HG03571 (cell line): Measurements from ENCODE around the gene ANKRD27.
"Not testable (repeated sequence)": the region's sequence is repeated elsewhere in the genome, so short reads cannot be mapped to it uniquely, and the experiment has no call there.

Experiments
- ATAC-seq: cut with Tn5 transposase; IDR thresholded peaks from one replicate; pipeline ENCODE4 v1.9.1; 2021; ENCODE audit not compliant: unreplicated experiment

Gene ANKRD27

DNA sequence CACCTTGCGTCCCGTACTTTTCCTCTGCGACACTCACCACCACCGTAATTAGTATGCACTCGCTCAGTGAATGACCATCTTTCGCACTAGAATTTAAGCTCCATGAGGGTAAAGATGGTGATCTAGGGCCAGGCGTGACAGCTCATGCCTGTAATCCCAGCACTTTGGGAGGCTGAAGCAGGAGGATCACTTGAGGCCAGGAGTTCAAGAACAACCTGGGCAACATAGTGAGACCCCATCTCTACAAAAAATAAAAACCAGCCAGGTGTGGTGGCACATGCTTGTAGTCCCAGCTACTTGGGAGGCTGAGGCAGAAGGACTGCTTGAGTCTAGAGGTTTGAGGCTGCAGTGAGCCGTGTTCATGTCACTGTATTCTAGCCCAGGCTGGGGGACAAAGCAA lies 18.6 kb downstream of the ANKRD27 start:
- ATAC-seq = not testable (repeated sequence)

DNA sequence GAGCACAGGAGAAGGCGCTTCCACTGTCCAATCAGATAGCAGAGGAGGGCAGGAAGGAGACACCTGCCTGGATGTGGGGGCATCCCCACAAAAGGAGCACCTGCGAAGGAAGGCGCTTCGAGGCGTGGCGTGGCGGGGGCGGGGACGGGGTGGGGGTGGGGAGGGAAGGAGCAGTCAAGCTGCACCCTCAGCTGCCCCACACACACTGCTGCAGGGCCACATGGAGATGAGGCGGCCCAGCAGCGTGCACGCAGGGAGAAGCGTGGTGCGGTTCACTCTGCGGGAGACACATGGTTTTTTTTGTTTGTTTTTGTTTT lies 21.4 kb downstream of the ANKRD27 start:
- ATAC-seq = no peak

DNA sequence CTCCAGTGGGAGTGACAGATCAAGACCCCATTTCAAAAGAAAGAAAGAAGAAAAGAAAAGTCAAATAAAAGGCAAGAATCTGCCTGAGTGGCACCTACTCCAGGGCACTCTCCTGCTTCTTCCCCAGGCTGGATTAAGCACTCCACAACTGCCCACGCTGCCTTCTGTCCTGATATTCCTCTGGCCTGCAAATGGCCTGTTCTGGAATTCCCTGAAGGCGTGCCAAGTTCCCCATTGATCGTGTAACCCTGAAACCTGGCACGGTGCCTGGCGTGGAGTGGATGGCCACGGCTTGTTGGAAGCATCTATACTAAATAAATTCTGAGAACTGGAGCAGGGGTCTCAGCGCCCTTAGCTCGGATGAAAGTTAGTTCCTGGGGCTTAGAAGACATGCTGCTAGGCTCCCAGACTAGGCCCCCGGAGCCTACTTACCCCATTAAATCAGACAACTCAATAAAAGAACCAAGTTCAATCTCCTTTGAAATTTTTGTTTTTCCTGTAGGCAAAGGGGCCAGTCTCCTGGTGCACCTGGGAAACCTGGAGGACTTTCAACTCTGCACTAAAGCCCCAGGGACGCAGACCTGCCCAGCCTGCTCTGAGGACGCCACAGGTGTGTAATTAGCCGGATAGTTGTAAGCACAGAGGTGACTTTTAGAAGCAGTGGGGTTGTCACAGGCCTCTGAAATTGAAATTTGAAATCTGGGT lies 21.9 kb downstream of the ANKRD27 start:
- ATAC-seq = no peak

DNA sequence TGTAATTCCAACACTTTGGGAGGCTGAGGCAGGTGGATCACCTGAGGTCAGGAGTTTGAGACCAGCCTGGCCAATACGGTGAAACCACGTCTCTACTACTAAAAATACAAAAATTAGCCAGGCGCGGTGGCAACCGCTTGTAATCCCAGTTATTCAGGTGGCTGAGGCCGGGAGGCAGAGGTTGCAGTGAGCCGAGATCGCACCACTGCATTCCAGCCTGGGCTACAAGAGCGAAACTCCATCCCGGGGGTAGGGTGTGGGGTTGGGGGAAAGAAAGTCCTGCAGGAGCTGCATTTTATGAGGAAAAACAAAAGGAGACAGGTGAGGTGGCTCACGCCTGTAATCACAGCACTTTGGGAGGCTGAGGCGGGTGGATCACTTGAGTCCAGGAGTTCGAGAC lies 22.6 kb downstream of the ANKRD27 start:
- not testable (repeated sequence) for ATAC-seq

DNA sequence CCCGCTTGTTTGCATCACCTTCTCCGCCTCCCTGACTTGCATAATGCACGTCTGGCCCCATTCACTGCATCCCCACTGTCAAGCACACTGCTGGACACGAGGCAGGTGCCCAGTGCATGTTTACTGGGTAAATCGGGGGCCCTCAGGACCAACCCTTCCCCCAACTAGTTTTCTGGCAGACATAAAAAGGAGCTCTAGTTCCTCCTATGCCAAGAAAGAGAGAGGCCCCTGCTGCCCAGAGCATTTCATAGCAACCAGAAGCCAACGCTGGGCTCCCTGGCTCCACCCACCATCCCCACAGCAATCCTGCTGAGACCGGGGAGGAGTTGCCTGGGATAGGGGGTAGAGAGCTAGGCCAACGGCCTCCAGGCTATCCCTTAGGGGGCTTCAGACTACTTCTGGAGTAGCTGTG lies 23.2 kb downstream of the ANKRD27 start:
- no peak for ATAC-seq

DNA sequence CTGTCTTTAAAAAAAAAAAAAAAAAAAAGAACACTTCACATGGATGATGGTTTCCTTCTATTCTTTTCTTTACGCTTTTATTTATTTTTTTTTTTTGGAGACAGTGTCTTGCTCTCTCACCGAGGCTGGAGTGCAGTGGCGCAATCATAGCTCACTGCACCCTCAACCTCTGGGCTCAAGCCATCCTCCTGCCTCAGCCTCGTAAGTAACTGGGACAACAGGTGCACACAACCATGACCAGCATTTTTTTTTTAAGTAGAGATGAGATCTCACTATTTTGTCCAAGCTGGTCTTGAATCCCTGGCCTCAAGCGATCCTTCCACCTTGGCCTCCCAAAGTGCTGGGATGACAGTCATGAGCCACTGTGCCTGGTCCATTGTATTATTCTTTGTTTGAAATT lies 24.3 kb downstream of the ANKRD27 start:
- no peak for ATAC-seq

DNA sequence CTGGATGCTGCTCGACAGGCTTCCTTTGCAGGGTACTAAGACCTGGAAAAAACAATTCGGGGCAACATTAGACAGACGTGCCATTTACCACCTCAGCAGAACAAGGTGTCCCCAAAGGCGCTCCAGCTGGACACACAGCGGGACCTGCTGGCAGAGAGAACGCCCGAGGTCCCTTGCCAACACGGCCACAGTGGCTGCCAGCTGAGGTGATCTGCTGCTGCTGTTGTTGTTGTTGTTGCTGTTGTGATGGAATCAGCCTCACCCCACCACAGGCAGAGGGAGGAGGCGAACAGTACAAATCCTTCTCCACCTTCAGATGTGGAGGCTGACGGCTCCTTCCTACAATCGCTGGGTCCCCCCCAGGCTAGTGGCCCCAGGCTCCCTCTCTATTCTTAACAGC lies 25.2 kb downstream of the ANKRD27 start:
- ATAC-seq = no peak

DNA sequence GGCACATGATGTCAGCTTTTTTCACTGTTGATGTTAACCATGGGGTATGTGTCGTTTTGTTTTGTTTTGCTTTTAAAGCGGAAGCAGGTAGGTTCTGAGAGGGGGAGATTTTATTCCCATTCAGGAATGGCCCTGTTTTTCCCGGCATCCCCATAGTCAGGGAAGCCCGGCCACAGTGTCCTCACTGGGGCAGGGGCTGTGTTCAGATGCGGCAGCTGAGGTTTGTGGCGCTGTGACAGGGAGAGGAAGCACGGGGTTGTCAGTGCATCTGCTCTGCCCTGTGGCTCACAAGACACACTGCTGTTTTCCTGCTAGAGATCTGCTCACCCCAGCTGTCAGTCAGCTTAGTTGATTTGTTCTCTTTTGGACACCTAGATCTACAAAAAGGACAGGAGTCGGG lies 27.6 kb downstream of the ANKRD27 start:
- no peak for ATAC-seq

DNA sequence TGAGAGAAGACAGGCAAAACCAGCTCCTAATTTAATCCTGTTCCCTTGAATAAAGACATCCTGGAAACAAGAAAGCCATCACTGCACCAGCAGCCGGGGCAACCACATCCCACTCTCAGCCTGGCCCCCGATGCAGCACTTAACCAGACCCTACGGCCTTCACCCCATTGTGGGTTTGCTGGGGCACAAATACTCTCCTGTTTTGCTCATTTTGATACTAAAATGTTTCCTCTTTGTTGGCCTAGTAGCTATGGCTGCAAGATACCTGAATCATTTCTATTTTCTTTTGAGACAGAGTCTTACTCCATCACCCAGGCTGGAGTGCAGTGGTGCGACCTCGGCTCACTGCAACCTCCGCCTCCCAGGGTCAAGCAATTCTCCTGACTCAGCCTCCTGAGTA lies 28.4 kb downstream of the ANKRD27 start:
- ATAC-seq = no peak

DNA sequence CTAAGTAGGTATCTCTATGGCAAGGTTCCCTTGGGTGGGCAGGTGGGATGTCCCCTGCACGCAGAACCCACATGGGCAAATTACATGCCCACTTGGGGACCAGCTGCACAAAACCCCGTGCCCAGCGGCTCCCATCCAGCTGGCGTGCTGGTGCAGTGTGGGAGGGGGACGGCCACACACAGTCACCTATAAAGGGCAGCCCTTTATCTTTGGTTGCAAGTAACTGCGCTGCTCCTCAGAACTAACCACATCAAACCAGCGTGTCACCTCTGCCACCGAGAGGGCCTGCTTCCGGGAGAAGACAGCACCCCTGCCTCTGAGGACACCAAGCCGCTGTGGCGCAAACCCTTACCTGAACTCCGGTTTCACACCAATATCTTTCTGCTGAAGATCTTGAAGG lies 32.2 kb downstream of the ANKRD27 start:
- ATAC-seq = no peak

DNA sequence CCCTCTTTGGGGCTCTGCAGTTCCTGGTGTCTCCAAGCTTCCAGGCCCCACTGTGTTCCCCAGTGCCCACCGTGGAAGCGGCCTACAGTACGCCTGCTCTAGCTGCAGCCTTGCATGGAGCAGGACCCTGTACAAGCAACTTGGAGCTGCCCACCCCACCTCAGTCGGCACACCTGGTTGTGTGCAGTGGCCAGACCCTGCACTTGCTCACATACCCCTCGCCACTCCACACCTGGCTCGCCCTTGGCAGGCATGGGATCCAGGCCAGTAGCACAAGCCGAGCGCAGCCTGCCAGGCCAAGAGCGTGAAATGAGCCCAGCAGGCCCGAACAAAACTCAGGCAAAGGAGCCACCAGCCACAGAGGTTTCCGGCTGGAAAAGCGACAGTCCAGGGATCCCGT lies 36.4 kb downstream of the ANKRD27 start:
- ATAC-seq = no peak

DNA sequence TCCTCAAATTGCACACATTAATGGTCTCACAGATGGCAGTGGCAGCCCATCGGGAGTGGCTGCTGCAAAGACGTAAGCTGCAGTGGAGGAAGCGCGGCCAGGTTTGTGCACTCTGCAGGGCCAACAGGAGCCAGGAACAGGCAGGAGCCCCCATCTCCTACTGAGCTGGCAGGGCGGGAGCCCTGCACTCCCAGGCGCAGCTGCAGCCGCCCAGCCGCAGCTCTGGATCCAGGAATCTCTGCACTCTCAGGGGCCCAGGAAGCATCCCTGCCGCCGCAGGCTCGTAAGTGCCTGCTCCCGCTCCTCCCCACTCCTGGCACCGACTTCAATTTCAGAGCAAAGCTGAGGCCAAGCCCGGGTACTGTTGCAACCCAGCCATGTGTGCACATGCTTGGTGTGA lies 37.5 kb downstream of the ANKRD27 start:
- no peak for ATAC-seq

DNA sequence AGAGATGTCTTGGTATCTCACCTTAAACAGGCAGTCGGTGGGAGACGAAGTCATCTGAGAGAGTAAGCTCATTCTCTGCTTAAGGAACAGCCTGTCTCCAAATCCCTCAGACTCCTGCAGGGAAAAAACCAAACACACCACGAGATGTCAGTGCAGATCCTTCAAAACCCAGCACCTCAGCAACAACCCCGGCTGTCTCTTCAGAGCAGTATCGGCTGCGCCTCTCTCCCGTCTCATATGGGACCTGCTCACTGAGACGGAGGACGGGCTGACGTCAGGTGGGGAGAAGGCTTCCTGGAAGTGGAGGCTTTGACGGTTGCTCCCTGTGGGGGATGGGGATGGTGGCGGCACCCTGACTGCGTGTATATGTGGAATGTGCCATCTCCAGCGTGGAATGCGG lies 43.6 kb downstream of the ANKRD27 start:
- no peak for ATAC-seq

DNA sequence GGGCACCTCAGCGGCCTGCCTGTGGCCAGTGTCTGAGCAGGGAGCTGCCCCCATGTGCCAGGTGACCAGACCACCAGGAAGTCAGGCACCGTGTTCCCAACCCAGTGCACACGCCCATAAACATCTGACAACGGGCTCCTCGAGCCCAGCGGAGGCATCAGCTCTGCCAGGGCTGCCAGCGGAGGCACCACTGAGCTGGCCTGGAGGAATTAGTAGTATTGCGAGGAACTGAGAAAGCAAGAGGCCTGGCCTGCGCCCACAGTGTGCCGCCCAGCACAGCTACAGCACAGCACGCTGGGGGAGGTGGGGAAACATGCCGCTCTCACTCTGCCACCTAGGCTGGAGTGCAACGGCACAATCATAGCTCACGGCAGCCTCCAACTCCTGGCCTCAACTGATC lies 44.6 kb downstream of the ANKRD27 start:
- no peak for ATAC-seq

DNA sequence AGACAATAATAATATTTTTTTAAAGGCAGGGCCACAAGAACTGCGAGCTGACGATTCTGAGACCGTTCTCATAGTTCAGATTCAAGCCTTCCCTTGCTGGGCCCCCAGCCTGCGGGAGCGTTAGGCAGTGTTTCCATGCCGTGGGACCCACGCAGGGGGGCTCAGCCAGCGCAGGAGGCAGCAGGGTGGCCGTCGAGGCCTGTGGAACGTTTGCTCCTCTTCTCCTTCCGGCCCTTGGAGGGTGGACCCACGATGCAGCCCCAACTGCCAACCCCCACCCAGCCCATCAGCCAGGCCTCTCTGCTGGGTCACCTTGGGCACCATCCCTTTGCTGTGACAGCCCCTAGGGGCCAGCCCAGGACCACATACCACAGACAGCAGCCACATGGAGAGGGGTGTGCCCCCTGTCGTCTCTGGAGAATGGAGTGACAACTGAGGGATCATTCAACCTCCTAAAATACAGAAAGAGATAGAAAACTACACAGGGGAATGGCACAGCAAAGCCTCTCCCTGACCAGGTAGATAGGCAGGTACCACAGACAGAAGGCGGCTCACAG lies 47.2 kb downstream of the ANKRD27 start:
- ATAC-seq = no peak

DNA sequence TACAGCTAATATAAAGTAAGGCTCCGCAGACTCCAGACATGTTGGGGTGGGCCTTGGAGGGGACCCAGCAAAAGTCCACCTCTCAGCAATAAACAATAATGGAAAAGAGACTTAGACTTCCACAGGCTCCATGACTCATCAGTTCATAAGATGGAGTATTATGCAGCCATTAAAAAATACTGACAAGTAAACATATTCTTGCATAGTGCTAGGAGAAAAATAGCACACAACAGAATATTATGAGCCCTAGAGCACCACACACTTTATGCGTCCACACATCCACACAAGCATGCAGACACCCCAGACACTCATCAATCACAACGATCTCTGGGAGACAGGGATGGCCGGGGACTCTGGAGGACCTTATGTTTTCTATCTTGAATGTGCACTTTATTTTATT lies 48.0 kb downstream of the ANKRD27 start:
- ATAC-seq = no peak

DNA sequence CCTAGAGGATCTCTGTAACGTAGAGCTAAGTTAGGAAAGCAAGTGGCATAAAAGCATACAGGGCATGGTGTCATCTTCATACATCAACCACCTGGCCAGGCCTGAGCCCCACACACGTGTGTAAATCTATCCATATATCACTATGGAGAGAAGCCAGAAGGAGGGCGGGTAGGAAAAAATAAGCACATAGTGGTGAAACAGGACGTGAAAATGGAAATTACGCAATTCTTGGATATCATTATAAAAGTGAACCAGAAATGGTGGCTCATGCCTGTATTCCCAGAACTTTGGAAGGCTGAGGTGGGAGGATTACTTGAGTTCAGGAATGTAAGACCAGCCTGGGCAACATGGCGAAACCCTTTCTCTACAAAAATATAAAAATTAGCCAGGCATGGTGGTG lies 50.6 kb downstream of the ANKRD27 start:
- no peak for ATAC-seq

DNA sequence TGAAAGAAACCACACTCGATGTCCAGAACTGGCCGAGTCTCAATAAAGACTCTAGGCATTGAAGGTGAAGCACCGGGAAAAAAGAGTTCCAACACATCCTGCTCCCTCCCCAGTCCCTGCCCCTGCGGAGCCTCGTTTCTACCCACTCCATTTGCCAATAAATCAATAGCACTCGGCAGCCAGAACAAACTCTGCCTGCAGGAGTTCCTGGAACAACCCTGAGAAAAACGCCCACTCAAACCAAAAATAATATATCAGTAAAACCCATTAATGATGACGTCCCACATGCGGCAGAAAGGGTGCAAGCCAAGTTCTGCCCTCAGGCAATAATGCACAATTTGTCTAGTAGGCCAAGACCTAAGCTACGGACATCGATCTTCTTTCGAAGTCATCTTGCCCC lies 53.0 kb downstream of the ANKRD27 start:
- no peak for ATAC-seq

DNA sequence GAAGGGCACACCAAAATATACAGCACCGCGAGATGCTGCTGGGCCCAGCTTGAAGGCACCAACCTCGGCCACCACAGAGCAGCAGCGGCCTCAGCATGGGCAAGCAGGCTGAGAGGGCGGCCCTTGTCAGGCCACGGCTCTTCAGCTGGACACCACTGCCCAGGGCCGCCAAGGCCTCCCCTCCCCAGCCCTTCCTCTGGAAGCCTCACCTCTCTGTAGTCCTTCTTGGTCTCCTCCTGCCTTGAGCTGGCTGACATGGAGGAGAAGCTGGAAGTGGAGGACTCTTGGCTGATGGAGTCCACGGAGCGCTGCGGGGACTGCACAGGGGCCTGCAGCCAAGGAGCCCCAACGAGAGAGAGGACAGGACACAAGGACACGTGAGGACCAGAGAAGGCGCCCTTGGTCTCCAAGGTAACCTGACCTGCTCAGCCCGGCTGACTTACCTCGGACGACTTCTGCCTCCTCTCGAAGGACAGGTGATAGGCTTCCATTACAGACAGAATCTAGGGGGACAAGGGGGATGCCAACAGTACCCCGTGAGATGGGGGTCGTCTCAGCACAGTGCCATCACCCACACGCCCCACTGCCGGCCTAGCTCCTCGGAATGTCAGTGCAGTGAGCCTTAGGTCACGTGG lies 55.8 kb downstream of the ANKRD27 start:
- no peak for ATAC-seq

DNA sequence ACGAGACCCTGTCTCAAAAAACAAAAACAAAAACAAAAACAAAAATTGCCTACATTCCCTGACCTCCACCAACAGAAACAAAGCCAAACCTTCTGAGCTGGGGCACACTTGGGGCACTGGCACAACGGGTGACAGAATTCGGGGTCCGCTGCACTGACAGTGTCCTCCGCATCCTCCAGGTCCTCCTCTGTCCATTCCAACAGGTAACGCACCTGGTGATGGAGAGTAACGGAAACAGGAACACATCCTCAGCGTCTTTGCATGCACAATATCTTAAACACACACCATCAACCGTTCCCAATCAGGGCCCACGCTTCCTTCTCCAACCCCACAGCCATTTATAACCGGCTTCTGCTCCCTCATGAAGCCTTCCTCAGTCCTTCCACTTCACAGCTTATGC lies 59.4 kb downstream of the ANKRD27 start:
- no peak for ATAC-seq

DNA sequence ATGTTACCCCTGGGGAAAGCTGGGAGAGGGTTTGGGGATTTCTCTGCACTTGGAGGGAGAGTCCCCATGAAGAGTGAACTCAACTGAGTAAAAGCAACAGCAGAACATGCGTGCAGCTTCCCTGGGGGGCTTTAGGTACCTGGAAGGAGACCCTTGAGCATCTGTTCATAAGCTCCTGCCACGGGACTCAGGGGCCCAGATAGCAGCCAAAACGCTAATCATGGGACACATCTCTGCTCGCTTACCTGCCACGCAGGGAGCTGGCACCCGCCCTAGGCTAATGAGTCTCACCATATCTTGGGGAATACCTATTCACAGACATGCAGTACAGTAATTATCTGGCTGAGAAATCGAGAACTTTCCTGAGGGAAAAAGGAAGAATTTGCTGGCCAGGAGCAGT lies 60.1 kb downstream of the ANKRD27 start:
- ATAC-seq = no peak

DNA sequence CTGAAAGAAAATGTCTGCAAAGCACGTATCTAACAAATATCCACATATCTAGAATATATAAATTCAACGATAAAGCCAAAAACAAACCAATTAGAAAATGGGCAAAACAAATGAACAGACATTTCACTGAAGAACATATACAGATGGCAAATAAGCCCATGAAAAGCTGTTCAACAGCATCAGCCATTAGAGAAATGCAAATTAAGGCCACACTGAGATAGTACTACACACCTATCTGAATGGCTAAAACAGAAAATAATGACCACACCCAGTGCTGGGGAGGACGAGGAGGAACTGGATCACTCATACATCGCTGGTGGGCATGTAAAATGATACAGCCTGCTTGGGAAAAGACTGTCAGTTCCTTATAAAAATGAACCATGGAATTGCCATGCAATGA lies 62.0 kb downstream of the ANKRD27 start:
- ATAC-seq = no peak

DNA sequence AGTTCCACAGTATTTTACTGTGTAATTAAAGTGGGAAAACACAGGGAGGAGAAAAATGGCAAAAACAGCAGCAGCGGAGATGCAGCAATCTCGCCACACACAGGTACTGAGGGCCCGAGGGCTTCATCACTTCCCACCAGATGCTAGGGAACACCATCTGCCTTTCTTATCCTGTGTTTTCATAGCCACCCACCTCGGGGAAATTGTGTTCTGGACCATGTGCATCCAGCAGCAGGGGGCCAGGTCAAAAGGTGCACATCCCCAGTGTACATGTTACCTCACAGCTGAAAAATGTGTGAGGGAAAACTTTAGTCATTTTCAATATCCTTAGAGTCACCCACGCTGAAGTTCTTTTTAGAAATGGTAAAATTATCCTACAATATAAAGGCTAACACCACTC lies 63.8 kb downstream of the ANKRD27 start:
- ATAC-seq = no peak
